Measurements from ENCODE around the gene MYBPHL.

DNA sequence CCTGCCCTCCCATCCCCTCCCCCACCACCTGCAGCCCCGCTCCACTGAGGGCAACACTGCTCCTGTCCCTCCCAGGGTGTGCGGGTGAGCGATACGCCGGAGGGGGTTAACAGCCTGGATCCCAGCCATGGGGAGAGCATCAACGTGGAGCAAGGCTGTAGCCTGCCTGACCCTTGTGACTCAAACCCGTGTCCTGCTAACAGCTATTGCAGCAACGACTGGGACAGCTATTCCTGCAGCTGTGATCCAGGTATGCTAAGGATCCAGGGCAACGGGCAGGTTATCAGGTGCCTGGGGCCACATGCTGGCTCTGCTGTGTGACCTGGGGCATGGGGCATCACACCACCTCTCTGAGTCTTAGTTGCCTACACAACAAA is 42.4 kb downstream of the MYBPHL start:
- TF ChIP-seq, protein P1, sequence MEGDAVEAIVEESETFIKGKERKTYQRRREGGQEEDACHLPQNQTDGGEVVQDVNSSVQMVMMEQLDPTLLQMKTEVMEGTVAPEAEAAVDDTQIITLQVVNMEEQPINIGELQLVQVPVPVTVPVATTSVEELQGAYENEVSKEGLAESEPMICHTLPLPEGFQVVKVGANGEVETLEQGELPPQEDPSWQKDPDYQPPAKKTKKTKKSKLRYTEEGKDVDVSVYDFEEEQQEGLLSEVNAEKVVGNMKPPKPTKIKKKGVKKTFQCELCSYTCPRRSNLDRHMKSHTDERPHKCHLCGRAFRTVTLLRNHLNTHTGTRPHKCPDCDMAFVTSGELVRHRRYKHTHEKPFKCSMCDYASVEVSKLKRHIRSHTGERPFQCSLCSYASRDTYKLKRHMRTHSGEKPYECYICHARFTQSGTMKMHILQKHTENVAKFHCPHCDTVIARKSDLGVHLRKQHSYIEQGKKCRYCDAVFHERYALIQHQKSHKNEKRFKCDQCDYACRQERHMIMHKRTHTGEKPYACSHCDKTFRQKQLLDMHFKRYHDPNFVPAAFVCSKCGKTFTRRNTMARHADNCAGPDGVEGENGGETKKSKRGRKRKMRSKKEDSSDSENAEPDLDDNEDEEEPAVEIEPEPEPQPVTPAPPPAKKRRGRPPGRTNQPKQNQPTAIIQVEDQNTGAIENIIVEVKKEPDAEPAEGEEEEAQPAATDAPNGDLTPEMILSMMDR (IDR thresholded peaks at IDR 0.05) = no peak
- TF ChIP-seq POLR2AphosphoS5 (IDR thresholded peaks at IDR 0.05) (no peak), EP300 (IDR thresholded peaks at IDR 0.05) (no peak), POLR2A (IDR thresholded peaks at IDR 0.05) (no peak)
